GM18508 (cell line): ENCODE results near the gene CLMP.
A peak's percentile ranks its signal among the peaks of the same experiment; 100 is the strongest.
"Not testable (repeated sequence)": the region's sequence is repeated elsewhere in the genome, so short reads cannot be mapped to it uniquely, and the experiment has no call there.

ENCODE experiments used
- ATAC-seq: cut with Tn5 transposase; IDR thresholded peaks from one replicate; pipeline ENCODE4 v1.9.1; 2021; ENCODE audit warnings: moderate number of reproducible peaks; ENCODE audit not compliant: insufficient read depth, unreplicated experiment

Gene CLMP

DNA sequence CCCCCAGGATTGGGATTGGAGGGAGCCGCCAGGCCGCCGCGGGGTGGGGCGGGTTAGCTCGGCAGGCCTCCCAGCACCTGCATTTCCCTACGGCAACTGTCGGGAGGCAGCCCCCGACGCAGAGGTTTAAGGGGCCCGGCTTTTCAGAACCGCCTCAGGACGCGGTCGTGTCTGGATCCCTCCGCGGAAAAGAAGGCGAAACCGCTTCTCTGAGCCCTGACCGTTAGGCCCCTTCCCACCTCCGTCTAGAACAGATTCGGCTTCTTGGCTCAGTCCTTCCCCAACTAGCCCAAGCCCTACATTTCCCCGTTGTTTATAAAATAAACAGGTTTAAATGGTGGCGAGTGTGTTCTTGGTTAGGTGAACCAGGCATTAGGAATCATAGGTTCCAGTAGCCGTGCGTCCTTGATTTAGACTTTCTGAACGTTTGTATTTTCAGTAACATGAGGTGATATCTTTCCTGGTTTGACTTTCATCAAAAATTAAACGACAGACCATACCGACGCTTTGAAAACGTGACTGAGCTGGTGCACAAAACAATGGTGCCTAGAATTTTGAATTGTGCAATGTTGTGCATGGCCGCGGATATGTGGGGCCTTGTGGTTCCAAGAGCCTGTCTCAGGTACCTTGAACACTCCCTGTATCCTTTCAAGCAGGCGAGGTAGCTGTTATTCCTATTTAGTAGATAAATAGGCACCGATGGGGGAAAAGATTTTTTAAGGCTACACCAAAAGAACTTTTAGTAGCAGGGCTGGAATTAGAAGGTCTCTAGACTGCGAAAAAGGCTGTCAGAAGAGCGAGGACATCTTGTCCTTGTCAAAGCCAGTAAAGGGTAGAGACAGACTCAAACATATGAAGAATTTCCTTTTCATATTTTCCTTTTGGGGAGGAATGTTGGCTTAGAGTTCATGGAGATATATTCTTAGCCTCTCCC lies 131.9 kb downstream of the CLMP start:
- no peak for ATAC-seq

DNA sequence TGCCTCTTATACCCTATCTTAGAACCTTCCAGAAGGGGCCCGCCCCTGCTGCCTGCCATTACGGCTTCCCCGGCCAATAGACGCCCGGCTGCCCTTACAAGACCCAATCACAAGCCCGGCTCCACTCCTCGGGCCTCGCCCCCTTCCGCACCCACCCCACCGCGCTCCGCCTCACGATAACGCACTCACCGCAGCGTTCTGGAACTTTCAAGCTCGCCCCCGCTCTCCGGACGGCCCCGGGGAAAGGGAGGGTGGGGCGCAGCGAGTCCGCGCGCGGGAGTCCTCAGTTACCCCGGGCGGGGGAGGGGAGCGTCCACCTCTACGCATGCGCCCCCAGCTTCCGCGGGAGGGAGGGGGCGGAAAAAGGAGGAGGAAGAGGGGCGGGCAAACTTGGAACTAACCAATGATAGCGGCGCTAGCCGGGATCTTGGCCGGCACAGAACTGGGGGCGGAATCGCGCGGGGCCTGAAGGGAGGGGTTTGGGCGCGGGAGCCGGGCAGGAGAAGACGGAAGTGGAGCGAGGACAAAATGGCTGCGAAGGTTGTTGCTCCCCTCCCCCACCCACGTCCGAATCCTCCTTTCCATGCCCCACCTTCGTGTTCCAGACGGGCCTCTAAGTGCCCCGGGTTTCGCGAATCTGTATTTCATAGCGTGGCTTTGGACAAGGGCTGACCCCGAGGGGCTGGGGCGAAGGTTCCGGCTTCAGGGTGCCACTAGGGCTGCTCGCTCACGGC lies 132.7 kb downstream of the CLMP start:
- ATAC-seq = peak; percentile 74

DNA sequence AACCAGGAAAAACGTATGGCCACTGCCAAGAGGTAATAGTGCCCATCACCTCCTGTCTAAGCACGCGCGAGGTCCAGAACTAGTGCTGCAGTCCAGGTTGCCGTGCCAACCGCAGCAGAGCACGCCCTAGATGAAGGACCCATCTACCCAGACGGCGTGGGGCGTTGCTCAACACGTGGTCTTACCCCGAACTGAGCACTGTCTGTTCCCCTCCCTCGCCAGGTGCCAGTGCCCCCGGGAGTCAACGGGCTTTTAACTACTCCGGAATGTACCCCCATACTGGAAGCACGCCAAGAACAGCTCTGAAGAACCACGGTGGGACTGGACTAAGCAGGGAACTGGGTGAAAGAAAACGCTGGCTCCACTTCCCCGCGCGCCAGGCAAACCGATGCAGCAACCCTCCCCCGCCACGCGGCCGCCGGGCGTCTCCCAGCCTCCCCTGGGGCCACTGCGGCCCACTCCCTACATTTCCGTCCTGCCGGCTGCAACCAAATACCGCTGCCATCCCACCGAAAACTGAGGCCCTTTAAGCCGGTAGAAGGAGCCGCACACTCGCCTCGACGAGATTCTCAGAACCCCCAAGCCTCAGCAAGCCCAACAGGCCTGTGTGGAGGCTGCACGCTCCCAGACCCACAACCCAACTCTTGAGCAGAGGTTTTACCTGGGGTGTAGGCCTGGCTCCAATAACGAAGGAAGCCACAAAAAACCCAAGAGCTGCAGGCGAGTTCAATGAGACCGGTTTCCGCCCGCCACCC lies 133.5 kb downstream of the CLMP start, which contains the start of gene HSPA8:
Gene HSPA8 (minus strand): TSS at position 734 of the 755 bp plus-strand sequence. CDS start 812 bp downstream, outside the sequence.
- no peak for ATAC-seq

DNA sequence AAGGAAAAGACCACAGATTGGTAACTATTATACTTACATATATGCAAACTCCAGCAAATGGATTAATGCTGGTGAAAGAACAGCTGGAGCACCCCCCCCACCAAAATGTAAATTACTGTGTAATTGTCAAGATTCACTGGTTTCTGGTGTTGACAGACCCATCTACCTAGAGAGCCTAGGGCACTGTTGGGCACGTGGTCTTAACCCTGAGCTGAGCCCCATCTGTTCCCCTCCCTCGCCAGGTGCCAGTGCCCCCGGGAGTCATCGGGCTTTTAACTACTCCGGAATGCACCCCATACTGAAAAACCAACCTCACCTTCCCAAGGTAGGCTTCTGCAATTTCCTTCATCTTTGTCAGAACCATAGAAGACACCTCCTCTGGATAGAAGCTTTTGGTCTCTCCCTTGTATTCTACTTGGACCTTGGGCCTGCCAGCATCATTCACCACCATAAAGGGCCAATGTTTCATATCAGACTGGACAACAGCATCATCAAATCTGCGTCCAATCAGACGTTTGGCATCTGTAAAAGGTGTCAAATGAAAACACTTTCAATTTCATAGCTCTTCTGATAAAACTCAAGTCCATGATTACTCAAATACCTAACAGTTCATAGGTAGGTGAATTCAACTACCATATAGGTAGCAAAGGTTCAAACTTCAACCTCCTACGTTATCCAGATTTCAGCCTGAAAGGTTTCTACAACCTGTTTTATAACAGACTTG lies 134.6 kb downstream of the CLMP start:
- ATAC-seq = no peak

DNA sequence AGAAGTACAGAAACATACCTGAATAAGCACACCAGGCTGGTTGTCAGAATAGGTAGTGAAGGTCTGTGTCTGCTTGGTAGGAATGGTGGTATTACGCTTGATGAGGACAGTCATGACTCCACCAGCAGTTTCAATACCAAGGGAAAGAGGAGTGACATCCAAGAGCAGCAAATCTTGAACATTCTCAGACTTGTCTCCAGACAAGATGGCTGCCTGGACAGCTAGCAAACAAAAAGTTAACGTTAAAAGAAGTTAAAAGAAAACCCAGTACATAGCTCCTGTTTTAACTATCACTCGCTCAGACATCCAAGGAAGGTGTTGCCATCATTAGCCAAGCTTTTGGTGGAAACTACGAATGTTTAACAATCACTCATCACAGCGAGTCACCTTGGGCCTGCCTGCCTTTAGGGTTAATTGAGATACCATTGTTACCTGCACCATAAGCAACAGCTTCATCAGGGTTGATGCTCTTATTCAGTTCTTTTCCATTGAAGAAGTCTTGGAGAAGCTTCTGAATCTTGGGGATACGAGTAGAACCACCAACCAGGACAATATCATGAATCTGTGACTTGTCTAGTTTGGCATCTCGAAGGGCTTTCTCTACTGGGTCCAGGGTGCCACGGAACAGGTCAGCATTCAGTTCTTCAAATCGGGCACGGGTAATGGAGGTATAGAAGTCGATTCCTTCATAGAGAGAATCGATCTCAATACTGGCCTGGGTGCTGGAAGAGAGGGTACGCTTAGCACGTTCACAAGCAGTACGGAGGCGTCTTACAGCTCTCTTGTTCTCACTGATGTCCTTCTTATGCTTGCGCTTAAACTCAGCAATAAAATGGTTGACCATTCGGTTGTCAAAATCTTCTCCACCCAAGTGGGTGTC lies 135.8 kb downstream of the CLMP start:
- ATAC-seq = not testable (repeated sequence)

GRCh38 chr11:123057661-123058305 lies 137.3 kb downstream of the CLMP start:
- ATAC-seq = no peak

GRCh38 chr11:123056835-123057491 lies 138.1 kb downstream of the CLMP start:
- ATAC-seq = no peak

DNA sequence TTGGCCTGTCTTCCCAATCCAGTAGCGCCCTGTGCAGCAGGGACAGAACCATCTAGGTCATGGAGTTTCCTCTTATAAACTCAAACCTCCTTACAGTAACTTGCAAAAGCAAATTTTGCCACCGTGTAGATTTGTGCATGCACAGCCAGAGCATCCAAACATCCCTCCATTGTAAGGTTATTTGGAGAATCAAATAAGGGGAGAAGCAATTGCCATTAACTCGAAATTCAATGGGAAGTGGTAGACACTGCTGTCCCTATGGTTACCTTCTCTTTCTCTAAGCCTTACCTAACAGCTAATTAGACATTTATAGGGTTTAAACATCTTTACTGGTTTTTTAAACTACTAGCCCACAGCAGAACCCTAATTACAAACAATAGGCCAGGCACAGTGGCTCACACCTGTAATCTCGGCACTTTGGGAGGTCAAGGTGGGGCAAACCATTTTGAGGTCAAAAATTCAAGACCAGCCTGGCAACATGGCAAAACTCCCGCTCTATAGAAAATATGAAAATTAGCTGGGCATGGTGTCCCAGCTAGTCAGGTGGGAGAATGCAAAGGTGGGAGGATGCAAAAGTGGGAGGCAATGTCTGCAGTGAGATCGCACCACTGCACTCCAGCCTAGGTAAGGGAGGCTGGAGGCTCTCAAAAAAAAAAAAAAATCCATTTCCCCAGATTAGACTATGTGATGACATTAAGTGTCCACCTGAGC lies 139.7 kb downstream of the CLMP start:
- ATAC-seq = no peak

GRCh38 chr11:123054301-123055065 lies 140.6 kb downstream of the CLMP start:
- no peak for ATAC-seq

- ATAC-seq = no peak
Measured at GRCh38 chr11:123052901-123053721, 141.9 kb downstream of the CLMP start.

GRCh38 chr11:123051634-123052033 lies 143.4 kb downstream of the CLMP start:
- ATAC-seq = no peak

DNA sequence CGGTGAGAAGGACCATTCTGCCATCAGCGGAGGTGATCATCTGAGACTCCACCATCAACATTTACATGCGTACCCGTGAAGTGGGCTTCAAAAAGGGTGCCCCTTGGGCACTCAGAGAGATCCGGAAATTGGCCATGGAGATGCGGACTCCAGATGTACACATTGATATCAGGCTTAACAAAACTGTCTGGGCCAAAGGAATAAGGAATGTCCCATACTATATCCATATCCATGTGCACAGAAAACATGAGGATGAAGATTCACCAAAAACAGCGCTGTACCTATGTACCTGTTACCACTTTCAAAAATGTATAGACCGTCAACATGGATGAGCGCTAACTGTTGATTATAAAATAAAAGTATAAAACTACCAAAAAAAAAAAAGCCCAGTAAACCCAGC lies 143.9 kb downstream of the CLMP start:
- ATAC-seq = no peak

GRCh38 chr11:123047947-123048293 lies 147.1 kb downstream of the CLMP start:
- no peak for ATAC-seq

- ATAC-seq = no peak
Measured at GRCh38 chr11:123047266-123047946, 147.6 kb downstream of the CLMP start.

DNA sequence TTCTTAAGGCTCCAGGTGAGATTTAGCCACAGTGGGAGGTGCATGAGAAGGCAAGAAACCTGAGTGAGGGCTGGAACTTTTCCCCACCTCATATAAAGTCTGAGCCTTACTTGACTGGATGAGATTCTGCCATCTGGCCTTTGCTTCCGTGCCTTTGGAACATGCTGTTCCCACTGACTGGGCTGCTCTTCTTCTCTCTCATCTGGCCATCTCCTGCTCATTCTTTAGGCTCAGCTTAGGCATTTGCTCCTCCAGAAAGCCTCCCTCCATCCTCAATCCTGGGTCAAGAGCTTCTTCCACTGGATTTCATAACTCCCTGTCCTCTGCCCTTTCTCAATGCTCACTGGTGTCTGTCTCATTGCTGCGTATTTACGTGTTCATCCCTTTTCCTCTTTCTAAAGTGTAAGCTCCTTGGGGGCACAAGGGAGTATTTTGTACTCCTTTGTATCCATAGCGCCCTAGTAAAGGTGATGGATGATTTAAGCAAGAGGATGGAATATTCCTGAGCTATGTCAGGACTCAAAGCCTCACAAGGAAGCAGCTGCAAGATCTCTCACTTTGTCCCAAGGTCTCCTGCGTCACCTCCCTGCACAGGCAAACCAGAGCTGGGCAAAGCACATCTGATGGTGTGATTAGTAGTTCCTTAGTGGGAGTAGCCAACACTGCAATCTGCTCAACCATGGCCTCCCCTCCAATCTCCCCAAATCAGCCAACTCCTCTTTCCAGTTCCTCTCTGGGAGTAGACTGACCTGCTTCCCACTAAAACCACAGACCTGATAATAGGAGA lies 148.4 kb downstream of the CLMP start:
- no peak for ATAC-seq
